ENCODE measurements around the gene FBLN2.

Gene FBLN2

DNA sequence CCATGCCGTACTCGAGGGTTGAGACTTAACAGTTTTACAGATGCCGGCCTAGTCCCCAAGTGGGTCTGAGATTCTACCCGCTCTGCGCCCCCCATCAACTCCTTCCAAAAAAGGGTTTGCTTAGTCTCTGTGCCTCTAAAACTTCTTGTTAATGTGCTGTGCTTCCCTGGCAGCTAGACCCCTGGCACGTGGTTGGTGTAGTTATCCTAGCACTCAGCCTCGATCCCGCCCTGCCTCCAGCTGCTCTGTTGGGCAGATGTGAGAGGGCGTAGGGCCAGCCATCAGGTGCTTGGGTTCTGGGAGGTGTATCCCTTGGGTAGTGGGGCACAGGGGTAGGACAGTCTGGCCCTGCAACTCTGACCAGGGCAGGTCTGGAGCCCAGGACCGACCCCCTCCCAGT lies 79.5 kb downstream of the FBLN2 start:
- no peak for DNase-seq

DNA sequence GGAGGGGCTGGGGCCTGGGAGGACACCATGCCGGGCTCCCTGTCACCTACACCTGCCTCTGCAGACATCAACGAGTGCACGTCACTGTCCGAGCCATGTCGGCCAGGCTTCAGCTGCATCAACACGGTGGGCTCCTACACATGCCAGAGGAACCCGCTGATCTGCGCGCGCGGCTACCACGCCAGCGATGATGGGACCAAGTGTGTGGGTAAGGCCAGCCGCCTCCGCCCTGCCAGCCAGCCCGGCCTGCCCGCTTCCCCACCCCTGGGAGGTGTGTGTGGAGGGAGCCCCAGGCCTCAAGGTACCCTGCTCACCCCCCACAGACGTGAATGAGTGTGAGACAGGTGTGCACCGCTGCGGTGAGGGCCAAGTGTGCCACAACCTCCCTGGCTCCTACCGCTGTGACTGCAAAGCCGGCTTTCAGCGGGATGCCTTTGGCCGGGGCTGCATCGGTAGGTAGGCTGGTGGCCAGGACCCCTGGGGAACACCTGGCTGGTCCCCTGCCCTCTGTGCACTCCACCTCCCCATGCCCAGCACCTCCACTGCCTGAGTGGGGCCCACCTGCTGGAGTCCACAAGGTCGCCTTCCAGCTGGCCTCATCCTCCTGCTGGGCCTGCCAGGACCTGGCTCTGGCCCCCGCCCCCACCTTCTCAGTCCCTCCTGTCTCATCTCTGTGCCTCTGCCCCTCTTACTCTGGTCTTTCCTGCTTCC lies 80.1 kb downstream of the FBLN2 start:
- no peak for DNase-seq

DNA sequence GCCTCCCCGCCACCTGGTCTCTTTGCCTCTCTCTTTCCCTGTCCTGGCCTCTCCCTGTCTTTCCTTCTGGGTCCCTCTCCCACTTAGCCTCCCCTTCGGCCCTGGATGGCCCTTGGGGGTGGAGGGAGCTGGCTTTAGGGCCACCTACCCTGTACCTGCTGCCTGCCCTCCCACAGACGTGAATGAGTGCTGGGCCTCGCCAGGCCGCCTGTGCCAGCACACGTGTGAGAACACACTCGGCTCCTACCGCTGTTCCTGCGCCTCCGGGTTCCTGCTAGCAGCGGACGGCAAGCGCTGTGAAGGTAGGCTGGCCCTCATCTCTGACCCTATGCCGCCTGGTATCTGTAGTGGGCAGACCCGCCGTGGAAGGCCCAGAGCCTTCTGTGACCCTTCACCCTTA lies 80.7 kb downstream of the FBLN2 start:
- DNase-seq, result no peak

GRCh38 chr3:13631256-13631655 lies 82.3 kb downstream of the FBLN2 start:
- DNase-seq, result no peak

DNA sequence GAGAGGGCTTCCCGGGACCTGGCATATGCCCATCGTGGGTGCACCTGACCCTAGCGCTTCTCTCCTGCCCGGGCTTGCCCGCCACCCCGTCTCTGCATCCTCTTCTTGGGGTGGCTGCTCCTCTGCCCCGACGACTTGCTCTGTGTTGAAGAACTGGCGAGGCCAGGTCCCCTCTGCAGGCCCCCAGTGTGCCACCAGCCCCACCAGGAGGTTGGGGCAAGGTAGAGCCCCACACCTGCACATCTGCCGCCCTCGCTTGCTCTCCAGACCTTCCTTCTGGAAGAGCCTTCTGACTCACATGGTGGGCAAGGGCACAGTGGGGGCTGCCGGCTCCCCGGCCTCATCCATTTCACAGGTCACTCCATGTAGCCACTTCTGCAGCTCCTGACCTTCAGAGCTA lies 84.3 kb downstream of the FBLN2 start:
- no peak for DNase-seq

DNA sequence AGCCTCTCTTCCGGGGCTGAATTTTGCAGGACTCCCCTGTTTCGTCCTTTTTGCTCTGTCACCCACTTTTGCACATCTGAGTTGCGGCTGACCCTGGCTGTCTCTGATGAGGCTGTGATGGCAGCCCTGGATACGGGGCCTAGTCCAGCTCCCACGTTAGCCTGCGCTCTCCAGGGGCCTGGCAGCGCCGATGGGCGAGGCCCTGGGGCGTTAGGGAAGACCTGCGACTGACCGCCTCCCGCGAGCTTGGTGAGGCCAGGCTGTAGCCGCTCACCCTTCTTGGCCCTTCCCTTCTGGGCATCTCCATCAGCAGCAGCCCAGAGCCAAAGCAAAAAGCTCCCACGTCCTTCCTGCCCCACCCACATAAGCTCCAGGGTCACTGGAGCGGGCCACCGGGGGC lies 85.2 kb downstream of the FBLN2 start:
- DNase-seq, result no peak

- DNase-seq, result no peak
Observed at GRCh38 chr3:13634615-13635014, 85.7 kb downstream of the FBLN2 start.

GRCh38 chr3:13636186-13636585 lies 87.3 kb downstream of the FBLN2 start:
- DNase-seq, result no peak

- DNase-seq, result no peak
Observed at GRCh38 chr3:13636874-13637273, 87.9 kb downstream of the FBLN2 start.

- no peak for DNase-seq
Observed at GRCh38 chr3:13637311-13637891, 88.5 kb downstream of the FBLN2 start.

DNA sequence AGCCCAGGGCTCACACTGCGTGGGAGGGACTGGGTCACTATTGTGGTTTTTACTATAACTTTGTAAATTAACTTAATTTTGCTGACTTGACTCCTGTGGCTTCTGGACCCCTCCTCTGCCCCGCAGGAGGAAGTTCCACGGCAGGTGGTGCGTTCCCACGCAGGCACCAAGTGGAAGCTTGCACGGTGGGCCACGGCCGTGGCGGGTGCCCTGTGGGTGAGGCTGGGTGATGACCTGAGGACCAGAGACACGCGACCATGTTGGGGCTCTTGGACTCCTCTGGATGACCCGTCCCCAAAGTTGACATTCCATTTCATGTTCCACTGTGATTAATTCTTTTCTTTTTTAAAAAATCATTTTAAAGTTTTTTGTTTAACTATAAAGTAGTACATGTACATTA lies 89.0 kb downstream of the FBLN2 start:
- DNase-seq, result no peak

GRCh38 chr3:13638927-13639326 lies 90.0 kb downstream of the FBLN2 start:
- DNase-seq, result no peak

DNA sequence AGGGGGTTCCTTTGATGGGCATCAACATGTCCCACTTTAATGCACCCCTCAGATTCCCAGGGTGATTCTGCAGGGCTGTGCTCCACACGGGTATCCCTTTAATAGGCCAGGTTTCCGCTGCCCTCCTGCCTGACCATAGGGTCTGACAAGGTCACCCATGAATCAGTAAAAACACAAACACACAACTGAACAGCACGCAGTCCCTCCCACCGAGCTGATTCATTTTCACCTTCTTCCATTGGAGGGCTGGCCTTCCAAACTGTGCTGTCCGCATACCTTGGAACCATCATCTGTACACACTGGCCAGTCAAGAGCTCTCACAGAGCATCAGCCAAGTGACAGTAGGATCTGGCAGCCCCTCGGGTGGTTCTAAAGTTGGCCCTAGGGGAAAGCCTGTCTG lies 93.7 kb downstream of the FBLN2 start:
- no peak for DNase-seq

DNA sequence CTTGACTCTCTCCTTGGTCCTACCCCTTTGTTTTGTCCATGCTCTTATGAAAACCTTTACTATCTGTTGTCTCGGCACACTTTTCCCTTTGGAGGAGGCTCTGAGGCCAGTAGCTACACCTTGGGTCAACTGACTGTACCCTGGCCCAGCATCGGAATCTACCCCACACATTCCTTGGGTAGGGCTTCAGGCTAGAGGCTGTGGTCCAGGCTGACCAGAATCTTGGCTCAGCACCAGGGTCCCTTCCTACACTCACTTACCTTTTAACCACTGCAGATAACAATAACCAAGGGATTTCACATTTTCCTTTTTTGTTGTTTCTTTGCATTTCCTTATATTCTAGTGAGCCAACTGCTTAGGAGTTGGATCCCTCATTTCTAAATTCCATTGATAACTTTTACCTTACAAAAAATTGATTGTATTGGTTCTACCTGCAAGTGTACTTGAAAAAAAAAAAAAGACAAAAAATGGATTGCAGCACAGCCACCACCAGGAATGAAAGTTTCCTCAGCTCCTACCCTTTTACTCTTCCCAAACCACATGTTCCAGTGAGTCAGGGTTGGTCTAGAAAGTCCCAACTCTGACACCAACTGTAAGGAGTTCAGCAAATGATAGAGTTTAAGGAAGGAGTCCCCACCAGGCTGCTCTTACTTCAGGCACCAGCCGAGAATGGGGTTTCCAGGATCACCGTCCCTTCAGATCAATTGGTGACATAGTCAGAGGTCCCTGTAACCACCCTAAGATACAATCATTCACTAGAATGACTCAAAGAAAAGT lies 95.6 kb downstream of the FBLN2 start:
- no peak for DNase-seq

GRCh38 chr3:13645801-13646637 lies 97.1 kb downstream of the FBLN2 start:
- no peak for DNase-seq

DNA sequence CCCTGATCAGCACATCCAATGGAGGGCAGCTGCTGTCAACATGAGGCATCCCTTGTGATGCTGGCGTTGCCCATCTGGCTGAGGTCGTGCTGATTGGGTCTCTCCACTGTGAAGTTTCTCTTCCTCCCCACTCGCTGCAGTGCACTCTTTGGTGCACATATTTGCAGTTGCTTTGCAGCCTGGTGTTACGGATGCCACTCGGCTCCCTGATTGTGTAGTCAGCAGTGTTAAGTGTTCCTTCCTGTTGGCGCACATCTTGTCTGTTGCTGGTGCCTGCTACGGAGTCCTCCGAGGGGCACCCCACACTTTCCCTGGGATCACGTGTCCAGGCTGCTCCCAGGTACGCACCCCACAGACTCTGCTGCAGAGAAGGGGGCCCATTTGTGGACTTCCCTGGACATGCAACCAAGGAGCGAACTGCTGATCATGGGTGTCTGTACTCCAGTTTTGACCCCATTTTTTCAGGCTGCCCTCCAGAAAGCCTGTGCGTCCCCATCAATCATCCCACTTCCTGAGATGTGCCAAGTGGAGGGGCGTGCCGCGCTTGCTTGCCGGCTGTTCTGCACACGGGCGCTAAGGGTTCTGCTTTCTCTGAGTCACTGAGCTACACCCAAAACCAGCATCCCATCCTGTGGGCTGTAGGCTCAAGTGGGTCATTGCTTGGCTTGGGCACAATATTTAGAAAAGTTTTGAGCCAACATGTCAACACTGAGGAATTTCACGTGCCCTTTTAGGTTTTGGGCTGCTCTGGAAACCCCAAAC lies 98.6 kb downstream of the FBLN2 start:
- DNase-seq, result no peak

GRCh38 chr3:13648060-13649001 lies 99.4 kb downstream of the FBLN2 start:
- DNase-seq, result peak; percentile 96

DNA sequence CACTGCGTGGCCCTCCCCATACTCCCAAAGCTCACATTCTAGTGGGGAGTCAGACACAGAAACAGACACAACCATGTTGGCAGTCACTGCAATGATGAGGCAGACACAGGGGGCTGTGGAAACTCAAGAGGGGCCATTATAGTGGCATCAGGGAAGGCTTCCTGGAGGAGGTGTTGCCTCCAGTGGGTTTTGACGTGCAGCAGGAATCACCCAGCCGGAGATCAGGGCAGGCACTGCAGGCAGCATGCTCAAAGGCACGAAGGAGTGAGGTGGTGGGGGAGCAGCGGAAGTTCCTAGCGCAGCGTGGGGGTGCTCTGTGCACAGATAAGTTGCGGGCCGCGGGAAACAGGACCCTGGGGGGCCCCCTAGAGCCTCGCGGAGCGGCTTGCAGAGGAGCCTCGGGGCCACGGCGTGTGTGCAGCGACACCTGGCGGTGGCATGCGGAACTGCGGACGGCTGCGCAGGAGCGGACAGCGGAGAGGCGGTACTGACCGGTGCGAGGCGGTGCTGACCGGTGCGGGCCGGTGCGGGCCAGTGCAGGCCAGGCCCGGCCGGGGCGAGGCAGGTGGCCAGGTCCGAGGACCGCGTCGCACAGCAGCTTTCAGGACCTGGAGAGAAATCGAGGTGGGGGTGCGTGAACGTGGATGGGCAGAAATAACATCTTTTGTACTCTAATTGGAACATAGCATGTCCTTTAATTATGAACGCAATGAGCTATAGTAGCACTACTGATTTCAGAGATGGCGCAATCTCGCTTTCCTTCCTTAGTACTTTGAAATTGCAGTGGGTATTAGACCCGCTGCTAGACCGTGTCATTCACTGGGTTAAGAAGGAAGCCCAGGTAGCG lies 101.5 kb downstream of the FBLN2 start:
- DNase-seq, result peak; percentile 92

DNA sequence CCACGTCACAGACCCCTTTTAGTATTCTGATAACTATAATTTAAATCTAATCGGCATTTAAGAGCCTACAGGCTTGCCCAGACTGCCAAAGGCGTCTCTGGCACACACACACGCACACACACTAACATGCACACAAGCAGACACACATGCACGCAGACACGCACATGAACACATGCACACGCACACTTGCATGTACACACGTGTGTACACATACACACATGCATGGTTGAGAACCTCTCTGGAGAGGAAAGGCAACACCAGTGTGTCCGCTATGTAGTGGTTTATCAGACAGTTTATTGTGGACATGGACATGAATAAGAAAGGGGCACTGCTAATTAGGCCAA lies 102.1 kb downstream of the FBLN2 start:
- DNase-seq, result no peak

GRCh38 chr3:13651775-13652428 lies 103.0 kb downstream of the FBLN2 start:
- DNase-seq, result no peak
